B cell (primary cell): ENCODE data around the gene ETV6. TPM values are rescaled to one million over a fixed set of nuclear protein-coding genes. Genes with fewer than 3 reads are reported as not detected.

ENCODE experiments used
- ATAC-seq: fragments of 200-7000 bp; cut with Tn5 transposase; one replicate; pipeline ENCODE4 v1.10.0; 2021; ENCODE audit warnings: low read depth, mild to moderate bottlenecking, moderate number of reproducible peaks, moderate library complexity
- CTCF ChIA-PET: fragments of 350-600 bp; sonication (Branson Sonifier 250); formaldehyde crosslinking; loops from one replicate; lab custom pipeline; 2021; ENCODE audit warnings: antibody characterized with exemption, inconsistent platforms; lab: Charles Lee
- POLR2A ChIA-PET: fragments of 350-600 bp; sonication (Branson Sonifier 250); formaldehyde crosslinking; loops from one replicate; lab custom pipeline; 2021; ENCODE audit warnings: antibody characterized with exemption; lab: Charles Lee
- DNase-seq: peaks from one replicate; pipeline ENCODE4 v3.0.0; 2013
- H2AFZ ChIP-seq: 2 replicates; pipeline ENCODE4 v1.6.1; 2012; ENCODE audit warnings: mild to moderate bottlenecking, low read depth, low read length; ENCODE audit not compliant: insufficient read depth, poor library complexity, severe bottlenecking
- H3K27ac ChIP-seq, 2 donors: 1 replicate in 1 of 2; 2 replicates in 1 of 2; pipeline ENCODE4 v1.5.1; 2012 to 2013; ENCODE audit warnings: low read length in 2 of 2, mild to moderate bottlenecking in 2 of 2, moderate library complexity in 1 of 2
- H3K27me3 ChIP-seq, 4 experiments: fragments of 200-600 bp in 1 of 4; sonication (generic) in 1 of 4; replicated peaks in 1 of 4; 1 replicate in 2 of 4; 2 replicates in 2 of 4; pipeline versions ENCODE4 v1.6.1 to v1.7.0; 2013 to 2016; ENCODE audit warnings: low read length in 3 of 4, mild to moderate bottlenecking in 2 of 4, mixed read lengths in 1 of 4, moderate library complexity in 1 of 4; ENCODE audit not compliant: insufficient read depth in 4 of 4, control insufficient read depth in 3 of 4; ENCODE audit errors: control extremely low read depth in 1 of 4
- H3K36me3 ChIP-seq, 2 experiments: replicated peaks in 1 of 2; 1 replicate in 1 of 2; 2 replicates in 1 of 2; pipeline versions ENCODE4 v1.6.1 to v1.7.1; 2013; ENCODE audit warnings: low read length in 1 of 2; ENCODE audit not compliant: insufficient read depth in 2 of 2, control insufficient read depth in 1 of 2; ENCODE audit errors: control extremely low read depth in 1 of 2, extremely low read depth in 1 of 2
- H3K4me1 ChIP-seq, 2 donors: fragments of 200-600 bp in 1 of 2; sonication (generic) in 1 of 2; 1 replicate in 1 of 2; 2 replicates in 1 of 2; pipeline versions ENCODE4 v1.5.1 to v1.6.1; 2013 to 2017; ENCODE audit warnings: low read length in 2 of 2; ENCODE audit not compliant: control insufficient read depth in 2 of 2, insufficient read depth in 2 of 2
- H3K4me2 ChIP-seq: replicated peaks from 2 replicates; pipeline ENCODE3; 2012; ENCODE audit warnings: mild to moderate bottlenecking, low read depth, low read length; ENCODE audit not compliant: poor library complexity, severe bottlenecking
- H3K4me3 ChIP-seq, 5 experiments: fragments of 200-600 bp in 1 of 5; sonication (generic) in 1 of 5; 1 replicate in 3 of 5; 2 replicates in 2 of 5; pipeline versions ENCODE4 v1.5.1 to v1.7.0; 2011 to 2016; ENCODE audit warnings: low read length in 4 of 5, mild to moderate bottlenecking in 4 of 5, low read depth in 2 of 5, control low read depth in 1 of 5, moderate library complexity in 1 of 5; ENCODE audit not compliant: insufficient read depth in 1 of 5; ENCODE audit errors: control extremely low read depth in 1 of 5, extremely low read depth in 1 of 5
- H3K79me2 ChIP-seq: fragments of 200-600 bp; sonication (generic); one replicate; pipeline ENCODE4 v1.6.0; 2016; ENCODE audit warnings: low read length; ENCODE audit not compliant: control insufficient read depth, insufficient read depth
- H3K9ac ChIP-seq: fragments of 200-600 bp; sonication (generic); 2 replicates; pipeline ENCODE4 v1.6.1; 2017; ENCODE audit warnings: mild to moderate bottlenecking, low read length, moderate library complexity
- H3K9me3 ChIP-seq, 3 donors: one replicate each; pipeline versions ENCODE4 v1.6.1 to v1.7.1; 2013; ENCODE audit warnings: low read length in 2 of 3; ENCODE audit not compliant: control insufficient read depth in 2 of 3, insufficient read depth in 1 of 3; ENCODE audit errors: control extremely low read depth in 1 of 3
- H4K20me1 ChIP-seq: 2 replicates; pipeline ENCODE4 v1.6.0; 2012; ENCODE audit warnings: mild to moderate bottlenecking, low read length; ENCODE audit not compliant: insufficient read depth, control insufficient read depth, poor library complexity, severe bottlenecking
- H3K27ac Mint-ChIP-seq: one replicate; pipeline ENCODE4 v1.8.0; 2021; ENCODE audit warnings: mixed read lengths
- H3K27me3 Mint-ChIP-seq: one replicate; pipeline ENCODE4 v1.8.0; 2021; ENCODE audit warnings: mixed read lengths
- H3K4me1 Mint-ChIP-seq: one replicate; pipeline ENCODE4 v1.8.0; 2021; ENCODE audit warnings: mixed read lengths
- H3K4me3 Mint-ChIP-seq: one replicate; pipeline ENCODE4 v1.8.0; 2021; ENCODE audit warnings: mixed read lengths
- H3K9me3 Mint-ChIP-seq: one replicate; pipeline ENCODE4 v1.8.0; 2022; ENCODE audit warnings: mixed read lengths; ENCODE audit not compliant: insufficient read depth
- EZH2 ChIP-seq: IDR thresholded peaks from 2 replicates; pipeline ENCODE4 v1.6.1; 2012; ENCODE audit warnings: borderline replicate concordance, low read depth, mild to moderate bottlenecking, moderate library complexity, low read length; ENCODE audit not compliant: insufficient read depth, poor library complexity, severe bottlenecking
- WGBS: methylation state at CpG from one replicate; pipeline ENCODE4 v1.1.5; 2013; ENCODE audit warnings: missing lambda C conversion rate; ENCODE audit not compliant: insufficient coverage; 5-methylcytosine and 5-hydroxymethylcytosine counted together
- intact Hi-C: fragments of 100-400 bp; cut with micrococcal nuclease; formaldehyde crosslinking; loops from one replicate; pipeline ENCODE4 v1.10.0; 2022
- polyA plus RNA-seq: library from polyadenylated mRNA; depleted of rRNA; stranded (reverse); fragments of >200 nt; gene quantifications from 2 replicates; pipeline ENCODE4 v1.2.3, GENCODE V29; 2012
- total RNA-seq, 2 donors: library from RNA; stranded (reverse); fragments of 120-200 nt in 1 of 2; gene quantifications; 1 replicate in 1 of 2; 2 replicates in 1 of 2; pipeline versions ENCODE4 v1.2.3 to v1.2.4, GENCODE V29; 2013 to 2022
- TF ChIP-seq, protein P1 (sequence below): fragments of 200-600 bp; IDR thresholded peaks from one replicate; pipeline ENCODE4 v1.8.0; 2022; ENCODE audit warnings: antibody characterized with exemption, mild to moderate bottlenecking

ETV6 gene
- total and polyA plus RNA-seq, 2 donors (not counting 1 experiment from before 2014, with no cell fraction given) = 17.4 to 123 TPM

GRCh38 chr12:11717519-11717961, 68.1 kb downstream of the ETV6 start:
- Histone ChIP-seq H3K79me2 (peaks cover 91% of the 10 kb centered on the region), H2AFZ (no peak overlapping the region), H3K27ac (no peak overlapping the region), H3K27me3 (no peaks in the 10 kb centered on the region), H3K4me1 (peaks cover 0 to 13% of the 10 kb centered on the region in 2 donors), H3K9ac (no peak overlapping the region), H3K9me3 (no peaks in the 10 kb centered on the region), H3K4me3 (no peak overlapping the region), H3K36me3 (peaks cover 1 to 12% of the 10 kb centered on the region in 2 experiments), H3K4me2 (no peak overlapping the region), H4K20me1 (peaks cover 50% of the 10 kb centered on the region)
- ChIA-PET CTCF (interaction anchor here (1.1 to 1.2 kb wide), 2 partner anchors 9 to 315 kb away, joined by 3 to 4 read pairs; no protein-coding TSS in a partner anchor), POLR2A (no interaction called here)
- intact Hi-C loops = no loop called here
- no peak for ATAC-seq
- no peaks in the 10 kb centered on the region for H3K9me3 Mint-ChIP-seq
- WGBS = 100% methylated on average over 3 of the region's 8 CpGs
- TF ChIP-seq, protein P1, sequence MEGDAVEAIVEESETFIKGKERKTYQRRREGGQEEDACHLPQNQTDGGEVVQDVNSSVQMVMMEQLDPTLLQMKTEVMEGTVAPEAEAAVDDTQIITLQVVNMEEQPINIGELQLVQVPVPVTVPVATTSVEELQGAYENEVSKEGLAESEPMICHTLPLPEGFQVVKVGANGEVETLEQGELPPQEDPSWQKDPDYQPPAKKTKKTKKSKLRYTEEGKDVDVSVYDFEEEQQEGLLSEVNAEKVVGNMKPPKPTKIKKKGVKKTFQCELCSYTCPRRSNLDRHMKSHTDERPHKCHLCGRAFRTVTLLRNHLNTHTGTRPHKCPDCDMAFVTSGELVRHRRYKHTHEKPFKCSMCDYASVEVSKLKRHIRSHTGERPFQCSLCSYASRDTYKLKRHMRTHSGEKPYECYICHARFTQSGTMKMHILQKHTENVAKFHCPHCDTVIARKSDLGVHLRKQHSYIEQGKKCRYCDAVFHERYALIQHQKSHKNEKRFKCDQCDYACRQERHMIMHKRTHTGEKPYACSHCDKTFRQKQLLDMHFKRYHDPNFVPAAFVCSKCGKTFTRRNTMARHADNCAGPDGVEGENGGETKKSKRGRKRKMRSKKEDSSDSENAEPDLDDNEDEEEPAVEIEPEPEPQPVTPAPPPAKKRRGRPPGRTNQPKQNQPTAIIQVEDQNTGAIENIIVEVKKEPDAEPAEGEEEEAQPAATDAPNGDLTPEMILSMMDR = no peak
- TF ChIP-seq EZH2 = no peak
- no peaks in the 10 kb centered on the region for H3K27me3 Mint-ChIP-seq
- H3K4me1 Mint-ChIP-seq = peaks cover 54% of the 10 kb centered on the region
- no peak overlapping the region for H3K27ac Mint-ChIP-seq
- DNase-seq = no peak
- no peak overlapping the region for H3K4me3 Mint-ChIP-seq

- ATAC-seq (no peak), DNase-seq (no peak)
- Histone ChIP-seq H3K27me3 (no peaks in the 10 kb centered on the region), H2AFZ (no peak overlapping the region), H3K9ac (no peak overlapping the region), H3K4me2 (no peak overlapping the region), H3K79me2 (peaks cover 89% of the 10 kb centered on the region), H3K36me3 (peaks cover 1 to 12% of the 10 kb centered on the region in 2 experiments), H3K9me3 (no peaks in the 10 kb centered on the region), H3K4me1 (peaks cover 0 to 15% of the 10 kb centered on the region in 2 donors), H3K27ac (no peak overlapping the region), H3K4me3 (no peak overlapping the region), H4K20me1 (peaks cover 45% of the 10 kb centered on the region)
- Mint-ChIP-seq H3K27me3 (no peaks in the 10 kb centered on the region), H3K4me3 (no peak overlapping the region), H3K9me3 (no peaks in the 10 kb centered on the region), H3K4me1 (peaks cover 59% of the 10 kb centered on the region), H3K27ac (no peak overlapping the region)
- 100% methylated on average over 1 of the region's 3 CpGs for whole genome bisulfite sequencing
- no peak for TF ChIP-seq EZH2
- TF ChIP-seq, protein P1 = no peak
- ChIA-PET CTCF (no interaction called here), POLR2A (no interaction called here)
- intact Hi-C loops = no loop called here
Observed at GRCh38 chr12:11718105-11718504, 68.6 kb downstream of the ETV6 start.
